SK-N-MC (cell line): ENCODE measurements around the gene TGFBR3.

Experiments used
- EZH2 ChIP-seq: fragments of 200-600 bp; sonication (generic); IDR thresholded peaks from one replicate; pipeline ENCODE4 v1.6.1; 2017; ENCODE audit warnings: antibody characterized with exemption
- POLR2AphosphoS5 ChIP-seq: IDR thresholded peaks from 2 replicates; pipeline ENCODE4 v1.6.1; 2012; ENCODE audit warnings: mild to moderate bottlenecking, low read depth, low read length, borderline replicate concordance

DNA sequence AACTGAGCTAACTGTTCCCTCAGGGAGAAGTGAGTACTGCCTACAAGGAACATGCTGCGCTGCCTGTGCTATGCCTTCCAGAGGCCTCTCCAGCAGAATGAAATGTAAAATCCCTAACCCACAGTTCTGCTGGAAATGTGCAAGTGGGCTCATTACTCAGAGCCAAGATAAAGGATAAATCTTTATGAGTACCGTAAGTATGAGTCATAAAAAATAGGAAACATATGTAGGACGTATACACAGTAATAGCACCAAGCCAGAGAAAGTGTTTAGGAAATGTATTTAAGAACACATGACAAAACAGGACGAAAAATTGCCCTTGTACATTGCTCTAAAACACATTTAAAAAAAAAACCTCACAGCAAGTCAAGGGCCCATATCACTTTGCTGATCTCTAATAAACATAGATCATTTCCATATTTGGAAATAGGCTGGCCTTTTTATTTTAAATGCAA, 104.6 kb downstream of the TGFBR3 start:
- TF ChIP-seq POLR2AphosphoS5 (peak; percentile 68; the same call in 1 of the 2 replicates), EZH2 (no peak)
